NCI-H1048 (cell line): ENCODE results near the gene CCDC157.
A peak's percentile ranks its signal among the peaks of the same experiment; 100 is the strongest.
"Not testable (repeated sequence)": the region's sequence is repeated elsewhere in the genome, so short reads cannot be mapped to it uniquely, and the experiment has no call there.

Source experiments
- DNase-seq: peaks from one replicate; lab custom pipeline; 2025; lab: John Stamatoyannopoulos, UW

The CCDC157 gene

GRCh38 chr22:30326255-30326705, 30.5 kb upstream of the CCDC157 start:
- DNase-seq = no peak

DNA sequence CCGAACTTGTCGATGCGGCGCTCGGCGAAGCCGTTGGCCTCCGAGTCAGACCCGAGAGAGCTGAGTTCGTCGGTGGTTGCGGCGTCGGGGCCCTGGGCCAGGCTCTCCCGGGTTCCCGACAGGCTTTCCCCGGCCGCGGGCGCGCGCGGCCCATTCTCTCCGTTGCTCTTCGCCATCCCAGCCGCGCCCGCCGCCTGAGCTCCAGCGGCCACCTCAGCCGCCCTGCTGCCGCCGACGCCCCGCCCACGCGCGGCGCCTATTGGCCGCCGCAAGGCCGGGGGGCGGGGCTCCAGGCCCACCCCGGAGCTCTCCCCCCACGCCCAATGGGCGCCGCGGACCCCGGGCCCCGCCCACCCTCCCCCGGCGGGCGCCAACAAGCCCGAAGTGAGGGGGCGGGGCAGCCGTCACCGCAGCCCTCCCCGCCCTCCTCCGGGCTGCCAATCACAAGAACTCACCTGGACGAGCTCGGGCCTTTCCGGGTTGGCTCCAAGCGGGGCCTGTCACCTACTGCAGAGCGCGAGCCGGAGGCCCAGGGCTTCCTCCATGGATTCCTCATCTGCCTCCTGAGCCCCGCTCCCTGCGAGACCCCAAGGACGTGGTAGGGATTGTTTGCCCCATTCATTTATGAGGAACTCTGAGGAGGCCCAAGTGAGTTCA, 30.0 kb upstream of the CCDC157 start, which contains the start of gene TBC1D10A:
Gene TBC1D10A, minus strand, starts transcription at position 236 of the 657 bp plus-strand sequence. Its CDS starts 60 bp downstream, at position 176.
- peak; percentile 90 for DNase-seq

GRCh38 chr22:30327864-30328345, 28.9 kb upstream of the CCDC157 start:
- no peak for DNase-seq

DNA sequence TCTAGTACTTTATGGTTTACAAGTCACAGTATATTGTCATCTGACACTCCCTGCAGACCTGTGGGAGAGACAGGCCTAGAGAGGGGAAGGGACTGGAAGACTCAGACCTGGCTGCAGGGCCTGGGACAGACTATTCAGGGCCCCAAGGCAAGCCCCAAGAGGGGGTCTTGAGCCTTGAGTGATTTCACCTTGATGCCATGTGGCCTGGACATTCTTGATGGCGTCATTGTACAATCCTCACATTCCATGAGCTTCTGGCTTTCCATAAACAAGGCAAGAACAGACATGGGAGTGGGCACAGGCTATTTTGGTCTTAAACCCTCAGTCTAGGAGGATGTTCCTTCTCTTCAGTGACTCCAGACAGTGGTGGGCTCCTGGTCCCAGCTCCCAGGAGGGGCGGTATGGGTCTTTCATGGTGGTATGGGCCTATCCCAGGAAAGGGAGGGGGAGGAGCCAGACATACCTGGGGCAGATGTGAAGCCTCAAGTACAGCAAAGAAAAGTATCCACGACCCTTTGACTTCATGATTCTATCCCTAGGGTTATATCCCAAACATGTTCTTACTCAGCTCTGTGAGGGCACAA, 28.2 kb upstream of the CCDC157 start:
- no peak for DNase-seq

GRCh38 chr22:30332551-30332950, 24.3 kb upstream of the CCDC157 start:
- DNase-seq = no peak

DNA sequence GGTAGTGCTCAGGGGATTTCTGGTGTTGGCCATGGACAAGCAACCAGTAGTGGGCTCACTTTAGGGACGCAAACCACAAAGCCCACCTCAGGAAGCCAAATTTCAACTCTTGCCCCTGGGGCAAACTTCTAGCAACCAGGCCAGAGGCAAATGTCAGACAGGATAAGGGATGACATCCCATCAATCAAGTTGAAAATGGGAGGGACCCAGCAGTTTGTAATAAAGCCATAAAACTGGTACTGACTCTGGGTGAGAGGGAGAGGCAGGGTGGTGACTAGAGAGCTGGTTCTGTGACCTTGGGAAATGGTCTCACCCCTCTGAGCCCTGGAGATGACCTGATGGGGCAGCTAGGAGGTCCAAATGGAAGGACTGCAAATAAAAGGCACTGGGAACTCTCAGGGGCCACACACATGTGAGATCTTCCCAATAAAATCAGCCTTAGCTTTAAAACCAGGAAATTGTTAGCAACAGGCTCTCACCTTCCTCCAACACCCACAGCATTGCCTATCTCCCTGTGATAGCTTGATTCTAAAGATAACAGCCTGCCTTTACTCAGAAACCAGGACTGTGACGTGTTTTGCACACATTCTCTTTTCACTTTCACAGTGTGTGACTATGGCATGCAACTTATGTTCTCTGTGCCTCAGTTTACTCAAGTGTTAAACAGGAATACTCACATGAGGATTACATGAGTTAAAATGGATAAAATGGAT, 23.7 kb upstream of the CCDC157 start:
- DNase-seq = no peak

- DNase-seq = no peak
Measured at GRCh38 chr22:30333707-30334087, 23.1 kb upstream of the CCDC157 start.

DNA sequence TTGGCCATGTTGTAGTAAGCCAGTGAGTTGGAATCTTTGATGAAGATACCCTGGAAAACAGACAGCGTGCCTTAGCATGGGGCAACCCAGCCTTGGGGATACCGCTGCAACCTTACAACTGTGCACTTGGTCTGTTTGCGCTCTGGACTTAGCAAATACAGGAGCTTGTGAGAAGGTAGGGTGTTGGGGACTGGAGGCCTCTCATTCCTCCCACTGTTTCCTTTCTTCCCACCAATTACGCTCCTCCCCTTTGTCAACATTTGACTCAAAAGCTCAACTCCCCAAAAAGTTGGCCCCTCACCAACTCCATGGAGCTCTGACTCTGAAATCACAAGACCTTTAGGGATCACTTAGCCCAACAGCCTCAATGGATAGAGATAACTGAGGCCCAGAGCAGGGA, 22.2 kb upstream of the CCDC157 start:
- no peak for DNase-seq

- no peak for DNase-seq
Measured at GRCh38 chr22:30335236-30335635, 21.6 kb upstream of the CCDC157 start.

- DNase-seq = no peak
Measured at GRCh38 chr22:30336752-30337460, 19.9 kb upstream of the CCDC157 start.

DNA sequence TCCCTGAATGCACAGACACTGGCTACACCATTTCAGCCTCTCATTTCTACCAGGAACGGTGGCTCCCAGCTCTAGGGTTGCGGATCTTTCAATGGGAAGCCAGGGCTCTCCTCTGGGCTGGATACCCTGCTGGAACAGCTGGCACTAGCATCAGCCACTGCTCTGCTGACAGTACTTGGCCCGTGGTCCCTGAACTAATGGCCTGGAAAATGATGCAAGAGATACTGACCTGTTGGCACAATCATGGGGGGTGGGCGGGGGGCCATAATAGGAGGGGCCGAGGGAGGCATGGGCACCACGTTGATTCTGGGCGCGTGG, 19.4 kb upstream of the CCDC157 start:
- no peak for DNase-seq

DNA sequence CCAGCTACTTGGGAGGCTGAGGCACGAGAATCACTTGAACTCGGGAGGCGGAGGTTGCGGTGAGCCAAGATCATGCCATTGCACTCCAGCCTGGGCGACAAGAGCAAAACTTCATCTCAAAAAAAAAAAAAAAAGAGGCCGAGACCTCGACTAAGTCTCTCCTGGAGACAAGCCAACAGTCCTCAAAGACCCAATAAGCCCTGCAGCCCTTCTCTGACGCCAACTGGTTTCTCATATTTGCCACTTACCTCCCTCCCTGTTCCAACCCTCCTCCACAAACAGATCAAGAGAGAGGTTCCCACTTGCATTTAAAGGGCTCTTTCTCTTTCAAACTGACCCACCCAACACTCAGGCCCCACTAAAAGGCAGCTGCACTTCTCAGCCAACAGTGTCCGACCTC, 18.5 kb upstream of the CCDC157 start:
- not testable (repeated sequence) for DNase-seq

GRCh38 chr22:30338802-30339201, 18.0 kb upstream of the CCDC157 start:
- DNase-seq = no peak

- no peak for DNase-seq
Measured at GRCh38 chr22:30340911-30341685, 15.7 kb upstream of the CCDC157 start.

- no peak for DNase-seq
Measured at GRCh38 chr22:30344447-30345200, 12.2 kb upstream of the CCDC157 start.

DNA sequence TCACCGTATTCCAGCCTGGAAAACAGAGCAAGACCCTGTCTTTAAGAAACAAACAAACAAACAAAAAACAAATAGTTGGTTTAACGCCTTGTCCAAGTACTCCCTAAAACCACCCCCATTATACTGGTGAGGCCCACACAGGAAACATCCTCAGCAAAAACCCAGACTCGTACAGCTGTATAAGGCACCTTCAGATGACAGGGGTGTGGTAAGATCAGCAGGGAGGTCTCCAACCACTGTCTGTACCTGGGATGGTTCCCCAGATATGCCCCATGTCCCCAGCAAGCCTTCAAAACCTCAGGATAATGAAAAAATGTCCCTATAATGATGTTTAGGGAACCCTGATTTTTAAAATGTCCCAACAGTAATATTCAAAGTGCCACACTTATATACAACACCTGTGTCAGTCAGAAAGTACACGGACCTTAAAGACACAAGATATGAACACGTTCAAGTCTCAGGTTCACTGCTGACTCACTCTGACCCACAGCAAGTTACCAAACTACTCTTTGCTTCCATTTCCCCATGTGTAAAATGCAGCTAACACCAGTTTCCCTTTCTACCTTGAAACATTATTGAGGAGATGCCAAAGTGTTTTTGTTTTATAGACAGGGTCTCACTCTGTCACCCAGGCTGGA, 9.4 kb upstream of the CCDC157 start:
- no peak for DNase-seq

DNA sequence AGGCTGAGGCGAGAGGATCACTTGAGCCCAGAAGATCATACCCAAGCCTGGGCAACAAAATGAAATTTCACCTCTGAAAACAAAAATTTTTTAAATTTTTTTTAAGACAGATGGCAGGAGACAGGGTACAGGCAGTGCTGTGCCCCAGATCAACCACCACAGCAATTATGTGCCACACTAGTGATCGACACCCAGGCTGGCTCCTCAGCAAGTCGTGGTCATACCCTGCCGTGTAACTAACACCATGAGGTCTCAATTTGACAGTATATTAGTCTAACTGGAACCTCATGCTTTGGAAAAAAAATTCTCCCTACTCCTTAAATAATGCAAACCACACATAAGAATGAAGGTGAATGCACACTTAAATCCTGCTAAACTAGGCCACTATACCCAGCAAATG, 8.4 kb upstream of the CCDC157 start:
- no peak for DNase-seq

GRCh38 chr22:30348809-30349208, 8.0 kb upstream of the CCDC157 start:
- DNase-seq = no peak

DNA sequence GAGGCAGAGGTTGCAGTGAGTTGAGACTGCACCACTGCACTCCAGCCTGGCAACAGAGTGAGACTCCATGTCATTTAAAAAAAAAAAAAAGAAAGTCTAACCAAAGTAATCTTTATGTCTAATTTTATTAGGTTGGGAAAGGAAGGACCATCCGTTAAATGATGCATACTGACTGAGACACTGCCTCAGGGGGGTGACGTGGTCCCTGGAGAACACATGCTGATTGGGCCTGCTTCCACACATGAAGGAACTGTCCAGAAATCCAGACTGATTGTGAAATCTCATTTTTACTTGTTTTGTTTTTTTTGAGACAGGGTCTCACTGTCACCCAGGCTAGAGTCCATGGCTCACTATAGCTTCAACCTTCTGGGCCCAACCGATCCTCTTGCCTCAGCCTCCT, 5.6 kb upstream of the CCDC157 start:
- no peak for DNase-seq

DNA sequence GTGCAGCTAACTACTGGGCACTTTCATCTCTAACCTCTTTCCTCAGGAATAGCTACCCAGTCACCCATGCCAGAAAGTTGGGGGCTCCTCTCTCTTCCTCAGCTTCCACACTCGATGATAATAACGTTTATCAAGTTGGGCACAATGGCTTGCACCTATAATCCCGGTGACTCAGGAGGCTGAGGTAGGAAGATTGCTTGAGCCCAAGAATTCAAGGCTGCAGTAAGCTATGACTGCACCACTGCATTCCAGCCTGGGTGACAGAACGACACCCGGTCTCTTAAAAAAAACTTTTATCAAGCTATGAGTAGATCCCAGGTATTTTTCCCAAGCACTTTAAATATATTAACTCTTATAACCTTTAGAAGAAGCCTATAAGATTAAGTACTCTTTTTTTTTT, 2.2 kb upstream of the CCDC157 start:
- DNase-seq = no peak

DNA sequence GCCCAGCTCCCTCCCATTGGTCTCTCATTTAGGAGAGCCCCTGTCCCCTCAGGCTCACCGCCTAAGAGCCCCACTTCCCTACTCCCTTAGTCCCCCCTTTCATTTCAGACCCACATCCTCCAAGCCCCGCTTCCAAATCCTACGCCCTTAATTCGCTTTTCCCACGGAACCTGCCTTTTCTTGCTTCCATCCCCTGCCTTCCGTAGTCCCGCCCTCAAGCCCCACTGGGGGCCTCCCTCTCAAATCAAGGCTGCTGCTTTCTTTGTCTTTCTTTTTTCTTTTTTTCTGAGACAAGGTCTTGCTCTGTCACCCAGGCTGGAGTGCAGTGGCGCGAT, 396 bp downstream of the CCDC157 start:
- no peak for DNase-seq
